Astrocyte (in vitro differentiated cells and primary cell): ENCODE results near the gene ORM1. TPM values are rescaled to one million over a fixed set of nuclear protein-coding genes. Genes with fewer than 3 reads are reported as not detected.

Experiments used
- DNase-seq: peaks from one replicate; pipeline ENCODE4 v3.0.0-alpha.2; 2010; ENCODE audit warnings: low read depth
- FAIRE-seq: peaks from 2 replicates; lab custom pipeline; 2011; peaks lifted over from hg19 to GRCh38; lab: Jason Lieb, UNC
- H2AFZ ChIP-seq: 2 replicates; pipeline ENCODE4 v1.6.0; 2012; ENCODE audit warnings: low read depth, low read length, inconsistent platforms
- H3K27ac ChIP-seq: 2 replicates; pipeline ENCODE4 v1.5.1; 2011; ENCODE audit warnings: low read depth, low read length, inconsistent platforms
- H3K27me3 ChIP-seq: 2 replicates; pipeline ENCODE4 v1.6.0; 2011; ENCODE audit warnings: low read length, inconsistent platforms; ENCODE audit not compliant: insufficient read depth
- H3K36me3 ChIP-seq: 2 replicates; pipeline ENCODE4 v1.5.1; 2011; ENCODE audit warnings: low read length, inconsistent platforms; ENCODE audit not compliant: insufficient read depth
- H3K4me1 ChIP-seq: 2 replicates; pipeline ENCODE4 v1.5.1; 2011; ENCODE audit warnings: low read length, inconsistent platforms; ENCODE audit not compliant: insufficient read depth
- H3K4me2 ChIP-seq: 2 replicates; pipeline ENCODE4 v1.6.0; 2012; ENCODE audit warnings: low read length, inconsistent platforms
- H3K4me3 ChIP-seq: 2 replicates; pipeline ENCODE4 v1.5.1; 2011; ENCODE audit warnings: low read depth, mild to moderate bottlenecking, low read length, inconsistent platforms; ENCODE audit not compliant: insufficient read depth
- H3K79me2 ChIP-seq: 2 replicates; pipeline ENCODE4 v1.6.0; 2012; ENCODE audit warnings: mild to moderate bottlenecking, low read length, inconsistent platforms; ENCODE audit not compliant: insufficient read depth
- H3K9ac ChIP-seq: 2 replicates; pipeline ENCODE4 v1.6.0; 2012; ENCODE audit warnings: mild to moderate bottlenecking, low read length, inconsistent platforms
- H3K9me3 ChIP-seq: 2 replicates; pipeline ENCODE4 v1.5.1; 2012; ENCODE audit warnings: low read depth, mild to moderate bottlenecking, low read length, inconsistent platforms; ENCODE audit not compliant: insufficient read depth
- H4K20me1 ChIP-seq: 2 replicates; pipeline ENCODE4 v1.6.0; 2012; ENCODE audit warnings: low read length, inconsistent platforms; ENCODE audit not compliant: insufficient read depth
- H3K27ac Mint-ChIP-seq: one replicate; pipeline ENCODE4 v1.8.0; 2021; ENCODE audit warnings: mild to moderate bottlenecking, mixed read lengths; ENCODE audit not compliant: unreplicated experiment
- H3K27me3 Mint-ChIP-seq: one replicate; pipeline ENCODE4 v1.8.0; 2021; ENCODE audit warnings: low read depth, mixed read lengths; ENCODE audit not compliant: unreplicated experiment
- H3K36me3 Mint-ChIP-seq: one replicate; pipeline ENCODE4 v1.8.0; 2021; ENCODE audit warnings: low read depth, mixed read lengths; ENCODE audit not compliant: unreplicated experiment
- H3K4me1 Mint-ChIP-seq: one replicate; pipeline ENCODE4 v1.8.0; 2021; ENCODE audit warnings: low read depth, mixed read lengths; ENCODE audit not compliant: unreplicated experiment
- H3K4me3 Mint-ChIP-seq: one replicate; pipeline ENCODE4 v1.8.0; 2021; ENCODE audit warnings: mild to moderate bottlenecking, moderate library complexity, mixed read lengths; ENCODE audit not compliant: unreplicated experiment
- H3K9me3 Mint-ChIP-seq: one replicate; pipeline ENCODE4 v1.8.0; 2021; ENCODE audit warnings: mild to moderate bottlenecking, mixed read lengths; ENCODE audit not compliant: unreplicated experiment
- CTCF ChIP-seq: IDR thresholded peaks from 2 replicates; pipeline ENCODE4 v1.5.1; 2011; ENCODE audit warnings: low read depth, mild to moderate bottlenecking, inconsistent platforms, low read length, moderate library complexity; ENCODE audit not compliant: insufficient read depth
- EZH2 ChIP-seq: IDR thresholded peaks from 2 replicates; pipeline ENCODE4 v1.6.1; 2012; ENCODE audit warnings: mild to moderate bottlenecking, low read length, inconsistent platforms; ENCODE audit not compliant: insufficient read depth
- total RNA-seq: library from RNA; stranded (reverse); gene quantifications from 2 replicates; pipeline ENCODE4 v1.2.1, GENCODE V29; 2021

ORM1 gene
- total RNA-seq, 1 donor from 2014 or later = not detected

GRCh38 chr9:114344188-114344566, 21.3 kb downstream of the ORM1 start:
- no peaks in the 10 kb centered on the region for H3K9me3 ChIP-seq
- Mint-ChIP-seq H3K4me1 (peaks cover 15% of the 10 kb centered on the region), H3K36me3 (peaks cover 42% of the 10 kb centered on the region), H3K4me3 (no peak overlapping the region), H3K27me3 (no peaks in the 10 kb centered on the region), H3K9me3 (peaks cover 2% of the 10 kb centered on the region), H3K27ac (no peak overlapping the region)
- H3K4me3 ChIP-seq = no peak overlapping the region
- FAIRE-seq (no peak), DNase-seq (no peak)
- no peaks in the 10 kb centered on the region for H3K27me3 ChIP-seq
- H3K9ac ChIP-seq = no peak overlapping the region
- H3K4me1 ChIP-seq = peaks cover 11% of the 10 kb centered on the region
- no peaks in the 10 kb centered on the region for H3K79me2 ChIP-seq
- no peak for TF ChIP-seq CTCF
- TF ChIP-seq EZH2 = no peak
- H2AFZ ChIP-seq = no peak overlapping the region
- peaks cover 18% of the 10 kb centered on the region for H3K36me3 ChIP-seq
- no peak overlapping the region for H3K4me2 ChIP-seq
- H3K27ac ChIP-seq = no peak overlapping the region
- H4K20me1 ChIP-seq = no peaks in the 10 kb centered on the region

- Histone ChIP-seq H3K4me2 (no peak overlapping the region), H3K27ac (no peak overlapping the region), H3K79me2 (no peaks in the 10 kb centered on the region), H2AFZ (no peak overlapping the region), H4K20me1 (no peaks in the 10 kb centered on the region), H3K27me3 (no peaks in the 10 kb centered on the region), H3K9ac (no peak overlapping the region), H3K4me3 (no peak overlapping the region), H3K36me3 (peaks cover 18% of the 10 kb centered on the region), H3K4me1 (peaks cover 15% of the 10 kb centered on the region), H3K9me3 (no peaks in the 10 kb centered on the region)
- H3K27ac Mint-ChIP-seq = no peak overlapping the region
- peaks cover 20% of the 10 kb centered on the region for H3K4me1 Mint-ChIP-seq
- TF ChIP-seq EZH2 = no peak
- TF ChIP-seq CTCF = no peak
- H3K27me3 Mint-ChIP-seq = no peaks in the 10 kb centered on the region
- H3K9me3 Mint-ChIP-seq = peaks cover 2% of the 10 kb centered on the region
- DNase-seq (no peak), FAIRE-seq (no peak)
- H3K36me3 Mint-ChIP-seq = peaks cover 38% of the 10 kb centered on the region
- no peak overlapping the region for H3K4me3 Mint-ChIP-seq
Measured at GRCh38 chr9:114344692-114345091, 21.8 kb downstream of the ORM1 start.

DNA sequence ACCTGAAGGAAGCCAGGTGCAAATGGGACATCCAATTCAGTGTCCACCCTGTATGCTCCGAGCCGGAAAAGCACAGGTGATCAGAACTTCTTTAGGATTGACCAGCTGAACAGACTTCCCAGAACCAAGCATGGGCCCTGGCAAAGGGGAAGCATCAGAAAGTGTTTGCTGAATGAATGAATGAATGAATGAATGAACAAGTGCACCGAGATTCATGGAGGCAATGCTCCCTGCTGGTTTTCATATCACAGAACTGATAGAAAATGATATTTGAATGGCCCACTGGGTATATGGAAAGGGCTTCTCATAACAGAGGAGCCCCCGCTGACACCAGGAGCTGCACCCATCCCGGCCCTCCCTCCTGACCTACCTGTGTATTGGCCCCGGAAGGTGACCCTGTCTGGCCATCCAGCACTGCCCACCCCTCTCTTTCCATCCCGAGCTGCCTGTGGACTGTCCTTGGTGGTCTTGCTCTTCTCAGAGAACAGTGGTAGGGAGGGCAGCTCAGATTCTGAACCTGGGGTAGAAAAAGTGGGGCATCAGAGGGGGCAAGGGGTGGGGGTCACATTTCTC, 22.7 kb downstream of the ORM1 start:
- Mint-ChIP-seq H3K36me3 (peaks cover 42% of the 10 kb centered on the region), H3K4me3 (no peak overlapping the region), H3K4me1 (peaks cover 22% of the 10 kb centered on the region), H3K27me3 (no peaks in the 10 kb centered on the region), H3K9me3 (peaks cover 2% of the 10 kb centered on the region), H3K27ac (no peak overlapping the region)
- Histone ChIP-seq H3K27ac (no peak overlapping the region), H3K9ac (no peak overlapping the region), H4K20me1 (no peaks in the 10 kb centered on the region), H3K27me3 (no peaks in the 10 kb centered on the region), H3K4me1 (peaks cover 15% of the 10 kb centered on the region), H3K4me2 (no peak overlapping the region), H3K9me3 (no peaks in the 10 kb centered on the region), H3K4me3 (no peak overlapping the region), H2AFZ (no peak overlapping the region), H3K36me3 (peaks cover 19% of the 10 kb centered on the region), H3K79me2 (no peaks in the 10 kb centered on the region)
- no peak for DNase-seq
- TF ChIP-seq CTCF = no peak
- FAIRE-seq = no peak
